PC-9 (cell line): Measurements from ENCODE around the gene ZBTB7C. TPM values are rescaled to one million over a fixed set of nuclear protein-coding genes. Genes with fewer than 3 reads are reported as not detected.

Experiments
- BruUV-seq: library from RNA; stranded (reverse); fragments of 400-500 nt; replicated peaks from 2 replicates; lab custom pipeline; 2021; lab: Mats Ljungman, UMichigan
- CTCF ChIA-PET: fragments of 300-600 bp; sonication (Branson Sonifier 250); formaldehyde crosslinking; loops from one replicate; lab custom pipeline; 2022; ENCODE audit warnings: antibody characterized with exemption; lab: Charles Lee
- POLR2A ChIA-PET: fragments of 300-600 bp; sonication (Branson Sonifier 250); formaldehyde crosslinking; loops from one replicate; lab custom pipeline; 2022; ENCODE audit warnings: antibody characterized with exemption; ENCODE audit not compliant: unreplicated experiment; lab: Charles Lee
- DNase-seq, 2 experiments: peaks; one replicate each; pipeline versions ENCODE4 v3.0.0 to v3.0.0-alpha.2; 2015 to 2022; ENCODE audit warnings: mixed read lengths in 1 of 2
- H2AFZ ChIP-seq: fragments of 200-600 bp; sonication (generic); 2 replicates; pipeline ENCODE4 v1.8.1; 2017; ENCODE audit warnings: antibody characterized with exemption
- H3F3A ChIP-seq: fragments of 200-600 bp; sonication (generic); 2 replicates; pipeline ENCODE4 v1.8.1; 2017; ENCODE audit warnings: antibody characterized with exemption, mild to moderate bottlenecking, low read depth; ENCODE audit not compliant: insufficient read depth
- H3K27ac ChIP-seq: fragments of 200-600 bp; sonication (generic); 2 replicates; pipeline ENCODE4 v1.6.1; 2016; ENCODE audit warnings: mixed run types
- H3K27me3 ChIP-seq: fragments of 200-600 bp; sonication (generic); 2 replicates; pipeline ENCODE4 v1.6.1; 2016; ENCODE audit warnings: low read depth, mixed run types; ENCODE audit not compliant: insufficient read depth
- H3K36me3 ChIP-seq: fragments of 200-600 bp; sonication (generic); 2 replicates; pipeline ENCODE4 v1.6.1; 2016; ENCODE audit warnings: low read depth, mixed run types
- H3K4me1 ChIP-seq: fragments of 200-600 bp; sonication (generic); replicated peaks from 2 replicates; pipeline ENCODE4 v1.6.1; 2016; ENCODE audit warnings: mixed run types; ENCODE audit not compliant: insufficient read depth
- H3K4me2 ChIP-seq: fragments of 200-600 bp; sonication (generic); 2 replicates; pipeline ENCODE4 v1.6.1; 2017; ENCODE audit warnings: mixed run types
- H3K4me3 ChIP-seq: fragments of 200-600 bp; sonication (generic); 2 replicates; pipeline ENCODE4 v1.6.1; 2016; ENCODE audit warnings: mixed run types
- H3K79me2 ChIP-seq: fragments of 200-600 bp; sonication (generic); 2 replicates; pipeline ENCODE4 v1.6.1; 2017; ENCODE audit warnings: low read depth, mixed run types
- H3K9me2 ChIP-seq: fragments of 200-600 bp; sonication (generic); 2 replicates; pipeline ENCODE4 v1.8.1; 2017; ENCODE audit warnings: mild to moderate bottlenecking; ENCODE audit not compliant: insufficient read depth
- H3K9me3 ChIP-seq: fragments of 200-600 bp; sonication (generic); 2 replicates; pipeline ENCODE4 v1.8.1; 2016; ENCODE audit warnings: low read depth; ENCODE audit not compliant: insufficient read depth
- H4K20me1 ChIP-seq: fragments of 200-600 bp; sonication (generic); 2 replicates; pipeline ENCODE4 v1.8.1; 2017; ENCODE audit not compliant: insufficient read depth
- CTCF ChIP-seq: fragments of 200-600 bp; sonication (generic); conservative IDR thresholded peaks from 2 replicates; pipeline ENCODE4 v1.6.1; 2017; ENCODE audit warnings: mixed run types, antibody characterized with exemption, mild to moderate bottlenecking, moderate library complexity
- EZH2 ChIP-seq: fragments of 200-600 bp; sonication (generic); IDR thresholded peaks from 2 replicates; pipeline ENCODE4 v1.8.0; 2017; ENCODE audit warnings: antibody characterized with exemption, low read depth
- intact Hi-C: fragments of 100-400 bp; cut with micrococcal nuclease; formaldehyde crosslinking; loops from one replicate; pipeline ENCODE4 v1.10.0; 2022; ENCODE audit not compliant: unreplicated experiment
- total RNA-seq: library from RNA; stranded (reverse); gene quantifications from 2 replicates; pipeline ENCODE4 v1.2.3, GENCODE V29; 2021

Gene ZBTB7C
- total RNA-seq, 1 experiment from 2014 or later: not detected

DNA sequence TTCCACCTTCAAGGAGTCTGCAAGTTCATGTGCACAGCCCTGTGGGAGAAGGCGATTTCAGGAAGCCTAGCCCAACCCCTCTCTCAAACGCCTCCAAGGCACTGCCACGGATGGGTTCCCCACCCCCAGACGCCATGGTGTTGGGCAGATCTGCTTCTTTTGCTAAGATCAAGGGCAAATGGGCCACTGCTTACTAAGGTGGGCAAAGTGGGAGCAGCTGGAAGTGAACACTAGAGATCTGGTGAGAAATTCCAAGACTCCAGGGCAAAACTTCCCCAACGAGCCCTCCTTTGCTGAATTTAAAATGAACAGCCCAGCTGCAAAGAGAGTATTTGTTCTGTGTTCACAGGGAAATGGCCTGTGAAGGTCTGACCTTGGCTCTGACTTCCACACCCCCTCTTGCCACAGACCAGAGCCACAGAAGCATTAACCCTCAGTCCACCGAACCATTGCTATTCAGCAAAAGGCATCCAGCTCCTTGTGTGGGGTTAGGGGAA lies 45.1 kb upstream of the ZBTB7C start:
- Histone ChIP-seq H3K27me3 (no peaks in the 10 kb centered on the region), H3K9me3 (no peaks in the 10 kb centered on the region), H4K20me1 (no peaks in the 10 kb centered on the region), H3F3A (peaks cover 52% of the 10 kb centered on the region), H3K4me1 (peaks cover 68% of the 10 kb centered on the region), H3K4me2 (peak overlapping the region; percentile 74), H3K36me3 (no peaks in the 10 kb centered on the region), H3K4me3 (peak overlapping the region; percentile 19; the same call in 1 of the 2 replicates), H3K27ac (peak overlapping the region; percentile 89), H3K9me2 (no peaks in the 10 kb centered on the region), H3K79me2 (no peaks in the 10 kb centered on the region), H2AFZ (no peak overlapping the region)
- CTCF ChIA-PET: interaction anchor here (0.6 kb wide), 1 partner anchor 11 kb away, joined by 3 read pairs; no protein-coding TSS in a partner anchor
- POLR2A ChIA-PET: interaction anchor here (0.7 kb wide), 1 partner anchor 1827 kb away, joined by 5 read pairs; no protein-coding TSS in a partner anchor
- intact Hi-C loops: no loop called here
- TF ChIP-seq EZH2: no peak
- no peak for TF ChIP-seq CTCF
- DNase-seq: peak in 1 of 2 experiments; percentile 65
- BruUV-seq: no TSS peak

GRCh38 chr18:48453330-48454066 lies 44.3 kb upstream of the ZBTB7C start:
- H3K9me2 ChIP-seq: no peaks in the 10 kb centered on the region
- H3K27ac ChIP-seq: peak overlapping the region; percentile 89
- H3K4me3 ChIP-seq: peak overlapping the region; percentile 19; the same call in 1 of the 2 replicates

More at GRCh38 chr18:48453330-48454066, 44.3 kb upstream of the ZBTB7C start:
- H2AFZ ChIP-seq: peak overlapping the region; percentile 36
- H3K4me2 ChIP-seq: peak overlapping the region; percentile 74
- ChIA-PET POLR2A (interaction anchor here (0.7 kb wide), 1 partner anchor 1826 kb away, joined by 5 read pairs; no protein-coding TSS in a partner anchor), CTCF (no interaction called here)
- TF ChIP-seq CTCF (no peak; the same call in 1 of the 2 replicates), EZH2 (no peak)
- H3K9me3 ChIP-seq: no peaks in the 10 kb centered on the region
- intact Hi-C loops: loop anchor here (2.0 kb wide), 1 partner anchor 523 kb away; the partner anchor contains the start of gene SMAD2
- H3K4me1 ChIP-seq: peaks cover 68% of the 10 kb centered on the region
- no TSS peak for BruUV-seq
- no peaks in the 10 kb centered on the region for H4K20me1 ChIP-seq
- DNase-seq: peak; percentile 83 to 95
- no peaks in the 10 kb centered on the region for H3K36me3 ChIP-seq
- peaks cover 52% of the 10 kb centered on the region for H3F3A ChIP-seq
- H3K79me2 ChIP-seq: no peaks in the 10 kb centered on the region
- no peaks in the 10 kb centered on the region for H3K27me3 ChIP-seq
